ENCODE results near the gene PADI1. TPM values are rescaled to one million over a fixed set of nuclear protein-coding genes. Genes with fewer than 3 reads are reported as not detected.

PADI1 gene
- total RNA-seq, 6 experiments from 2014 or later: 0.44 to 1.4 (median 0.92) TPM; not detected in 2

DNA sequence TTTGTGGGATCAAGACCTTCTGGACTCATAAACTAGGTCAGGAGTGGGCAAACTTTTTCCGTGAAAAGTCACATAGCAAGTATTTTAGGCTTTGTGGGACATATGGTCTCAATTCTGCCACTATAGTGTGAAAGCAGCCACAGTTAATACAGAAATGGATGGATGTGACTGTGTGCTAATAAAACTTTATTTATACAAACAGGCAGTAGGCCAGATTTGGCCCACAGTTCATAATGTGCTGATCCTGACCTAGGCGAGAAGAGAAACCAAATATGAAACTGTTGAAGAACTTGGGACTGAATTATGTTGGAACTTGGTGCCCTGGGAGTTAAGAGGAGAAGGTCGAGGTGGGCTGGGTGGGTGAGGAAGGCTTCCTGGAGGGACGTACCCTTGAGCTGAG, 61.0 kb downstream of the PADI1 start:
- H3K27me3 ChIP-seq: no peaks in the 10 kb centered on the region
- DNase-seq (peak in 1 of 3 donors; percentile 31), ATAC-seq (no peak)
- no peaks in the 10 kb centered on the region for H3K9me3 ChIP-seq
- H3K36me3 ChIP-seq: no peaks in the 10 kb centered on the region
- TF ChIP-seq, protein P1, sequence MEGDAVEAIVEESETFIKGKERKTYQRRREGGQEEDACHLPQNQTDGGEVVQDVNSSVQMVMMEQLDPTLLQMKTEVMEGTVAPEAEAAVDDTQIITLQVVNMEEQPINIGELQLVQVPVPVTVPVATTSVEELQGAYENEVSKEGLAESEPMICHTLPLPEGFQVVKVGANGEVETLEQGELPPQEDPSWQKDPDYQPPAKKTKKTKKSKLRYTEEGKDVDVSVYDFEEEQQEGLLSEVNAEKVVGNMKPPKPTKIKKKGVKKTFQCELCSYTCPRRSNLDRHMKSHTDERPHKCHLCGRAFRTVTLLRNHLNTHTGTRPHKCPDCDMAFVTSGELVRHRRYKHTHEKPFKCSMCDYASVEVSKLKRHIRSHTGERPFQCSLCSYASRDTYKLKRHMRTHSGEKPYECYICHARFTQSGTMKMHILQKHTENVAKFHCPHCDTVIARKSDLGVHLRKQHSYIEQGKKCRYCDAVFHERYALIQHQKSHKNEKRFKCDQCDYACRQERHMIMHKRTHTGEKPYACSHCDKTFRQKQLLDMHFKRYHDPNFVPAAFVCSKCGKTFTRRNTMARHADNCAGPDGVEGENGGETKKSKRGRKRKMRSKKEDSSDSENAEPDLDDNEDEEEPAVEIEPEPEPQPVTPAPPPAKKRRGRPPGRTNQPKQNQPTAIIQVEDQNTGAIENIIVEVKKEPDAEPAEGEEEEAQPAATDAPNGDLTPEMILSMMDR (IDR thresholded peaks at IDR 0.05): no peak
- TF ChIP-seq POLR2A (IDR thresholded peaks at IDR 0.05): no peak
- no peaks in the 10 kb centered on the region for H3K4me1 ChIP-seq
- intact Hi-C loops (cut with DNase I): no loop called here
- H3K4me3 ChIP-seq: no peak overlapping the region
- no peak overlapping the region for H3K27ac ChIP-seq
- 67% methylated on average over 4 of the region's 4 CpGs for WGBS (ENCODE audit: insufficient coverage, low coverage, low lambda C conversion rate, missing lambda C conversion rate)

DNA sequence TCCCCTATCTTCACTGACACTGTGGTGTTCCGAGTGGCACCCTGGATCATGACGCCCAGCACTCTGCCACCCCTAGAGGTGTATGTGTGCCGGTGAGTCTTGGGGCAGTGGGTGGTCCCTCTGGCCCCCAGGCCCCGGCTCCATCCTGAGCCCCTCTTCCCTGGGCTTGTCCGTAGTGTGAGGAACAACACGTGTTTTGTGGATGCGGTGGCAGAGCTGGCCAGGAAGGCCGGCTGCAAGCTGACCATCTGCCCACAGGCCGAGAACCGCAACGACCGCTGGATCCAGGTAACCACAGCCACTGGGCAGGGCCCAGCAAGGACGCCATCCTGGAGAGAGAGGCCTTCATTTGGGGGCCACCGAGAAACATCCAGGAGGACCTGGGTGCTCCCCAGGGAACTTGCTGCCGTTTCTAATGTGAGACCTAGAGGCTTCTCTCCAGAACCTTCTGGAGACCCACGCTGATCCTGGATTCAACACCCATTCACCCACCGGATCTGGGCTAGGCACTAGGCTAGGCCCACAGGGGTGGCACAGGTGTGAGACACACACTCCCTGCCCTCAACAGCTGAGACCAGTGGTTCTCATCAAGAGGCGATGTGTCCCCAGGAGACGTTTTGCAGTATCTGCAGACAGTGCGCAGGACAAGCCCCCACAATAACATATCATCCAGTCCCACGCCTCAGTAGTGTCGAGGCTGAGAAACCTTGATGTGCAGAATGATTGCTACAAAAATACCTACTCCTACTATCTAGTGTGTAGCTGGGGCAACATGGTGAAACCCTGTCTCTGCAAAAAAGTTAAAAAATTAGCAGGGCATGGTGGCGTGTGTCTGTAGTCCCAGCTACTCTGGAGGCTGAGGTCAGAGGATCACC, 66.2 kb downstream of the PADI1 start:
- no peaks in the 10 kb centered on the region for H3K36me3 ChIP-seq
- no peaks in the 10 kb centered on the region for H3K9me3 ChIP-seq
- no peak for DNase-seq
- TF ChIP-seq POLR2A (IDR thresholded peaks at IDR 0.05): no peak
- TF ChIP-seq, protein P1 (IDR thresholded peaks at IDR 0.05): no peak
- H3K27ac ChIP-seq: no peak overlapping the region
- H3K4me1 ChIP-seq: no peaks in the 10 kb centered on the region
- no peak for ATAC-seq
- WGBS (ENCODE audit: insufficient coverage, low coverage, low lambda C conversion rate, missing lambda C conversion rate): 82% methylated on average over 2 of the region's 23 CpGs
- H3K27me3 ChIP-seq: no peaks in the 10 kb centered on the region
- intact Hi-C loops (cut with DNase I): no loop called here
- H3K4me3 ChIP-seq: no peak overlapping the region

DNA sequence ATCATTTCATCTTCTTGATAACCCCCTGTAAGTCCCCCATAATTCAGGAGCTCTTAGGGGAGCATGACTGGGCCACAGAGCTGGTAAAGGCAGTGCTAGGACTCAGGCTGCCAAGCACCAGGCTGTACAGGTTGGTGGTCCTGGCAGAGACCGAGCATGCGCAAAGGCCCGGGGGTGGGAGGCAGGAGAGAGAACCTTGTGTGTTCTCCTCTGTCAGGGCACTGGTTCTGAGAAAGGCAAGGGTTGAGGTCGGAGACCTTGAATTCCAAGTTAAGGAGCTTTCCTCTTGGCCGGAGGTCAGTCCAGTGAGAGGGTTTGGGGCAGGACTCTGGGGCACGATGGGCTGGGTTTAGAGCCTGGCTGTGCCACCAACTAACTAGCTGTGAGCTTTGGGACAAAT, 67.1 kb downstream of the PADI1 start:
- DNase-seq (no peak), ATAC-seq (no peak)
- no peaks in the 10 kb centered on the region for H3K27me3 ChIP-seq
- no peak overlapping the region for H3K27ac ChIP-seq
- H3K36me3 ChIP-seq: no peaks in the 10 kb centered on the region
- H3K9me3 ChIP-seq: no peaks in the 10 kb centered on the region
- H3K4me3 ChIP-seq: no peak overlapping the region
- WGBS (ENCODE audit: insufficient coverage, low coverage, low lambda C conversion rate, missing lambda C conversion rate): 68% methylated on average over 2 of the region's 6 CpGs
- TF ChIP-seq, protein P1 (IDR thresholded peaks at IDR 0.05): no peak
- no peak for TF ChIP-seq POLR2A (IDR thresholded peaks at IDR 0.05)
- intact Hi-C loops (cut with DNase I): no loop called here
- H3K4me1 ChIP-seq: no peaks in the 10 kb centered on the region

DNA sequence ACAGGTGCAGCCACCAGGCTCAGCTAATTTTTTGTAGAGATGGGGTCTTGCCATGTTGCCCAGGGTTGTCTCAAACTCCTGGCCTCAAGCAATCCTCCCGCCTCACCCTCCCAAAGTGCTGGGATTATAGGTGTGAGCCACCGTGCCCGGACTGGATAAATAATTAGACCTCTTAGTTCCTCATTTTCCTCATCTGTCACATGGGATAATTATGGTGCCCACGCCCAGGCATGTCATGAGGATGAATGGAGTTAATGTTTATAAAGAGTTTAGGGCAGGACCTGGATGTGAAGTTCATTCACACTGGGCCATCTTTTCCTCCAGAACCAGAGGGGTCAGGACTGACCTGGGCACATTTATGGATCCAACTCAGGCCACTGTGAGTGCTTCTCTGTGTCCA, 67.7 kb downstream of the PADI1 start:
- Histone ChIP-seq H3K27me3 (no peaks in the 10 kb centered on the region), H3K9me3 (no peaks in the 10 kb centered on the region), H3K36me3 (no peaks in the 10 kb centered on the region), H3K4me1 (no peaks in the 10 kb centered on the region), H3K27ac (no peak overlapping the region), H3K4me3 (no peak overlapping the region)
- ATAC-seq (no peak), DNase-seq (no peak)
- TF ChIP-seq, protein P1 (IDR thresholded peaks at IDR 0.05): no peak
- TF ChIP-seq POLR2A (IDR thresholded peaks at IDR 0.05): no peak
- intact Hi-C loops (cut with DNase I): no loop called here
- WGBS (ENCODE audit: insufficient coverage, low coverage, low lambda C conversion rate, missing lambda C conversion rate): 70% methylated on average over 3 of the region's 4 CpGs
